HG03064 (cell line): Measurements from ENCODE around the gene CXCL10.
"Not testable (repeated sequence)": the region's sequence is repeated elsewhere in the genome, so short reads cannot be mapped to it uniquely, and the experiment has no call there.

Experiments used
- ATAC-seq: cut with Tn5 transposase; IDR thresholded peaks from one replicate; pipeline ENCODE4 v1.9.1; 2021; ENCODE audit warnings: low read depth; ENCODE audit not compliant: unreplicated experiment

The CXCL10 gene

DNA sequence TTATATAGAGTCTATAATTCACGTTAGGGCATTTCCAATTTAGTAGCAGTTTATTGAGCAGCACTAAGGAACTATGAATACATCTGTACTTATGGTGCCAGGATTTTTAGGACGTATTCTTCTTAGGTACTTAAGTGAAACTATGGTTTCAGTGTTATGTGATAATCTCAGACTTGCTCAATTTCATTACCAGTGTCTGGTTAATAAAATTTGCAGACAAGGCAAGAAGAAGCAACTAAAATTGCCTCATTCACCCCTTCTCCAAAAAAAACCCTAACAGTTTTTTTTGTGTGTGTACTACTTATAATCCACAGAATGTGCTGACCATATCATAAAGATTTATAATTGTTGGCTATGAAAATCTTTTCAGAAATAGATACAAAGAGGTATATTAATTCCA, 6.0 kb upstream of the CXCL10 start:
- ATAC-seq = no peak

DNA sequence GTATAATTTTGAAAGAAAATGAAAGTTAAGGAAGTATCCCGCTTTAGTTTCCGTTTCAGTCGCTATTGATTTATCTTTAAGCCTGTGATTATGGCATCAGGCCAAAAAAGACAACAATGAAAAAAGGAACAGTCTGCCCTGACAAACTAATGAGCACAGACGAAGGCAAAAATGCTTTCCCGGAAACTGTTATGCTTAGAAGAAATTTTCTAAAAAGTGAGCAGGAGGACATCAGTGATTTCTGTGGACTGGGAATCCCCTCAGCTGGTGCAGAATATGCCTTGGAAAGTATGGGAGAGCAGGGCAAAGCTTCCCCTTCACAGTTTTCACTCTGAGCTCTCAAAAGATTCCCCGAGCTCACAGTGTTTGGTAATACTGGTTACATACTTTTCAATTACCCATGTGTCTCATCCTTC, 5.1 kb upstream of the CXCL10 start:
- ATAC-seq = no peak

DNA sequence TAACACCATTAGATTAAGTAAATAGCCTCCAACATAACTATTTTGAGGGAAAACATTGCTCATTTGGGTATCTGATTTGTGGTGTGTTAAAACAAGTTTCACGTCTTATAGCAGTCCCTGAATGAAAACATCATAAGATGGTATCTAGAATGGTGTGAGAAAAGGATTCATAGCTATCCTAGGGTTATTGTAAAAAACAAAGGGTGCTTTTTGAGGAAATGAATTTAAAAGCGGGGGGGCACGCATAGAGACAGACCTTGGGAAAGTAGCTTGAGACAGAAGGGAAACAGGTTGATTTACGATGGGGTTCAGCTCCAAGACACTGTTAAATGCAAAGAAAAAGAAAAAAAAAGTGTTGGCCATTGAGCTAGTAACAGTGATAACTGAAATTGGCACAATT, 768 bp upstream of the CXCL10 start:
- ATAC-seq = no peak

DNA sequence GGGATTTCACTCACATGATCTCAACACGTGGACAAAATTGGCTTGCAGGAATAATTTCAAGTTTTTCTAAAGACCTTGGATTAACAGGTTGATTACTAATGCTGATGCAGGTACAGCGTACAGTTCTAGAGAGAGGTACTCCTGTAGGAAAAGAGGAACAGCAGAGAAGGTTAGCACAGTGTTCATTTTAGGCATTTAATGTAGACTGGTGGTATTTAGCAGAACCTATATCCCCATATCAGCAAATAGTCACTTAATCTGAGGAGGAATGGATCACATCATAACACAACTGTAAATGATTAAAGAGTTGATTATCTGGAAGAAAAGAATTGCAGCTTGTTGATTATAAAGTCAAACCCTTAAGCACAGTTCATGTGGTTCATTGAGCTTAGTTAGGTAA, 620 bp downstream of the CXCL10 start:
- ATAC-seq = no peak

DNA sequence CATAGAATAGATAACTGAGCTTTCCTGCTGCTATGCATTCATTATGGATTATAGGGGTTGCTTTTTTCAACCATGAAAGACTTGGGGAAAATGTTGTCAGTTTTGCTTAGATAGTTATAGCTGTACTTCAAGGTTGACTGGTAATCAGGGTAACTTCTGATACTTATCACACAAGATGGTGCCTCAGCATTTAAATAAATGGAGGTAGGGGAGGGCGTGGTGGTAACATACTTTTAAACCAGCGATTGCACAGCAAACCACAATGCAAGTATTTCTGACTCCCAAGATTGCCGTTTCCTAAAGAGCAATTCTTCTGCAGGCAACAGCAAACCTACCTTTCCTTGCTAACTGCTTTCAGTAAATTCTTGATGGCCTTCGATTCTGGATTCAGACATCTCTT, 1.3 kb downstream of the CXCL10 start:
- ATAC-seq = no peak

DNA sequence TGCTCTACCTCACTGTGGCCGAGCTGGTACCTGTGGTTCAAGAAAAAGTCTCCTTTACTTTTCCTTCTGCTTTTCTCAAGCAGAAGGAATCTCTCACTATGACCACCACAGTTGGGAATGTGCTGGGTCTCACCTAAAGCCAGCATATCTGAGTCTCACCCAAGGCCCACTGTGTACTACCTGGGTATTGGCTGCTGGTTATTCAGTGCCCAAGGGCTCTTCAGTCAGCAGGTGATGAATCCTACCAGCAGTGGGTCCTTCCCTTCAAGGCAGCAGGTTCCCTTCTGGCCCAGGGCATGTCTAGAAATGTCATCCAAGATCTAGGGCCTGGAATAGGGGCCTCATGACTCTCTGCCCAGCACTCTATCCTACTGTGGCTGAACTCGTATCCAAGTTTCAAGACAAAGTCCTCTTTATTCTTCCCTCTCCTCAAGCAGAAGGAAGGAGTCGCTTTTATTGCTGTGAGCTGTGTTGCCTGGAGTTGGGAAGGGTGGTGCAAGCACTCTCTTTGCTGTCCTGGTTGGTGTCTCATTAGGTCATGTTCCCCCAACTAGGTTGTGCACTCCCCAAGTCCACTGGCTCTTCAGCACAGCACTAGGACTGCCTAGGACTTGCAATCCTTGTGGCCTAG, 6.1 kb downstream of the CXCL10 start:
- no peak for ATAC-seq

DNA sequence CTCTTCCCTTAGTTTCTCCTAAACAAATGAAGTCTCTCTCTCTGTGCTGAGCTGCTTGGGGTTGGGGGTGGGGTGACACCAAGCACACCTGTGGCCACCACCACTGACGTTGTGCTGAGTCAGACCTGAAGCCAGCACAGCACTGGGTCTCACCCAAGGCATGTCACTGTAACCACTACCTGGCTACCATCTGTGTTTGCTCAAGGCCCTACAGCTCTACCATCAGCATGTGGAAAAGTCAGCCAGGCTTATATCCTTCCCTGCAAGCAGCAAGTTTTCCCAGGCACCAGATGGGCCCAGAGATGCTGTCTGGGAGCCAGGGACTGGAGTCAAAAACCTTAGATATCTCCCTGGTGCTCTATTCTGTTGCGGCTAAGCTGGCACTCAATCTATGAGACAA, 6.9 kb downstream of the CXCL10 start:
- ATAC-seq = no peak

DNA sequence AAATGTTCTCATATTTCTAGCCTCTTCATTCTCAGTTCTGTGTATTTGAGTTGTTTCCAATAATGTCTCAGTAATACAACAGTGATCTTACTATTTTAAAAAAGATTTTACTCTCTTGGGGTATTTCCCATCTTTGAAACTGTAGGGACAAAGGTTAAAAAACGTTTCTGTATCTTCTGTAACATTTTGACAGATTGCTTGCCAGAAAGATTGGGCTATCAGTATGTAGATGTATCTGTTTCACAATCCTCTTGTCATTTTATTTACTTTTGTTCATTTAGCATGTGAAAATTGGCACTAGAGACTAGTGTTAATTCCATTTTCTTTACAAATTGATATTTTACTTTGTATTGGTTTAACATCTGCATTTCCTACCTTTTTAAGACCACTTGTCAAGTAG, 9.8 kb downstream of the CXCL10 start:
- ATAC-seq = no peak

DNA sequence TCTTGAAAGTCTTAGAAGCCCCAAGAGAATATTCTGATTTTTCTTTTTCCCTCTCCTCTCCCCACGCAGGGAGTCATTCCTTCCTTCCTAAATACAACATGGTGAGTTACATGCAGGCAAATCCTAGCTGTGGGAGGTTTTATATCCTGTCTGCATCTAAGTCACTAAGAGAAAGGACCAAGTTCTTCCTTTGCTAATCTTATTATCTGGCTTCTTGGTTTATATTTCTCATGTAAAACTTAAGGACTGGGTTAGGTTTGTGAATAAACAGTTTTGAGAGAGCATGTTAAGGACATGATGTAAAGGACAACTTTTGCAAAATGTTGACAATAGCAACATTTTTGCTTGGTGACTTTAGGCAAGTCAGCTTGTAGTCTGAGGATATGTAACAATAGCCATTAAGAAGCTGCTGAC, 10.9 kb downstream of the CXCL10 start:
- ATAC-seq = no peak

DNA sequence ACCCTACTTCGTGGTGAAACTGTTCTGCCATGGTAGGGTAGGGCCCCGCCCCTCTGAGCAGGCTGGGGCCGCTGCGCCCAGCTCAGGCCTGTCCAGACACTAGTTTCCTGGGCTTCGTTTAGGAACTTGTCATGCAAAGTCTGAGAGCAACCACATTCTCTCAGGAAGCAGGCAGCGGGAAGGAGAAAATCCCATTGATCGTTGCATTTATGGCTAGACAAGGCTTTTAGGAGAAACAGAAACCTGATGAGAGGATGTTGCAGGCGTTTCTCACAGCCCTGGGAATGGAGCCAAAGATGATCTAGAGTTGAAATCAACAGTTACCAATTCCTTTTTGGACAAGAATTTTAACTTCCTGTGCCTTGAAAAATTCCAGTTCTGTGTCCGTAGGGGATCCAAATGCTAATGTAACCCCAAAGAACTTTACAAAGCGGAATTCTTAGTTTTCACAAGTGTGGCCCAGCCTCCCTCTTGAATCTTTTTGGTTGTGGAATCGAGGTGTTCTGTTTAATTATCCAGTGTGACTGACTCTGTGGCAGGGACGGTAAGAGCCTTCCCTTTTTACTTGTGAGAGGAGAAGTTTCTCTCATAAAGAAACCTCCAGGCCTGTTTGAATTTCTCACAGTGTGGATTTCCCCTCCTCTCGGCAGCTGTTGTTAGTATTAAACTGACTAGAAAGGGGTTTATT, 11.5 kb downstream of the CXCL10 start:
- ATAC-seq = peak; percentile 74

DNA sequence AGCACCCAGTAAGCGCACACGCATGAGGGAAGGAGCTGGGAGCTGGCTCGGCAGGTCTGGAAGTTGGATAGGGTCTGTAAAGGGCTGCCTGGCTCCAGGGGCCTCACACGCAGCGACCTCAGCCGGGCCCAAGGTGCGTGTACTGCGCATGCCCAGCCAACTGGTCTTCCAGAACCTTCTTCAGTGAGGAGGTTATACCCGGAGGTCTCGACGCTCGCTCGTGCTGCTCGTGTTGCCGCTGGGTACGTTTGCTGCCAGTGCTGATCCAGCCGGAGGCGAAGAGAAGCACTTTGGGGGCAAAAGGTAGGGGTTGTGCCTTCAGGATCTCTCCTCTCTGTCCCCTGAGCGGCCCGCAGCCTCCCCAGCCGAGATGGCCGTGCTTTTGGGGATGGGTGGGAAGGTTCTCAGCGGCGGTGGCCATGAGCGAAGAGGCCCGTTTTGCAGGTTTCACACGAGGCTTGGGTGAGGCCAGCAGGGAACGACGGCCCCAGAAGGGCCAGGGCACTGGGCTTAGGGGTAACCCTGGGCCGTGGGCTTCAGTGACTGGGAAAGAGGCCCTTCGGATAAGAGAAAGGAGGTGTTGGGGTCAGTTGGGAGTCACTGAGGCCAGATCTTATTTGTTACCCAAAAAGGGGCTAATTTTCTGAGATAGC, 12.2 kb downstream of the CXCL10 start:
- ATAC-seq = no peak

DNA sequence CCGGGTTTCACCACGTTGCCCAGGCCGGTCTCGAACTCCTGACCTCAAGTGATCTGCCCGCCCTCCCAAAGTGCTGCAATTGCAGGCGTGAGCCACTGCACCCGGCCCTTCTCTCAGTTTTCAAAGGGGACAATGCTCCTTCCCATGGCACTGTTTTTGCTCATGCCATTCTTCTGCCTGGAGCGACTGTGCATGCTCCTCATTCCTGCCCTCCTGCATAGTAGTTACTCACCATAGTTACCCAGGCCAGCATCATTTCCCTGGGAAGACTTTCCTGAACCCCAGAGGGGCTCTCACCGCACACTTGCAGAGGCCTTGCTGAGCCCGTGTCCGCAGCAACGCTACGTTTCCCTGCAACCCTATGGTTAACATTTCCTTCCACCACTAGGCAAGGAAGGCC, 12.7 kb downstream of the CXCL10 start:
- ATAC-seq = no peak

DNA sequence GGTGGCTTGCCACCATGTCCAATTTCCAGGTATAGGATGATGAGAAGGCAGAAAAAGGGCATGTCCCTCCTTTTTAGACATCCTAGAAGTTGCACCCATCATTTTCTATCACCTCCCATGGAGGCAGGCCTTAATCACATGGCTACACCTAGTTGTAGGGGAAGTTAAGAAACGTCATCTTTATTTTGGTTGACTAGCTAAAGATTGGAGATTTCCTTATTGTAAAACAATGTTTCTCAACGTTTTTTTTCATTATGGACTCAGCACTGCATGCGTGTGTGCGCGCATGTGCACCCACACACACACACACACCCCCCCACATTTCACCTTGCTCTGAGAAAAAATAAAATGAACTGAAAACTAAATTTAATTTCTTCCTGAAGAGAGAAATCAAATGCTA, 14.0 kb downstream of the CXCL10 start:
- no peak for ATAC-seq

DNA sequence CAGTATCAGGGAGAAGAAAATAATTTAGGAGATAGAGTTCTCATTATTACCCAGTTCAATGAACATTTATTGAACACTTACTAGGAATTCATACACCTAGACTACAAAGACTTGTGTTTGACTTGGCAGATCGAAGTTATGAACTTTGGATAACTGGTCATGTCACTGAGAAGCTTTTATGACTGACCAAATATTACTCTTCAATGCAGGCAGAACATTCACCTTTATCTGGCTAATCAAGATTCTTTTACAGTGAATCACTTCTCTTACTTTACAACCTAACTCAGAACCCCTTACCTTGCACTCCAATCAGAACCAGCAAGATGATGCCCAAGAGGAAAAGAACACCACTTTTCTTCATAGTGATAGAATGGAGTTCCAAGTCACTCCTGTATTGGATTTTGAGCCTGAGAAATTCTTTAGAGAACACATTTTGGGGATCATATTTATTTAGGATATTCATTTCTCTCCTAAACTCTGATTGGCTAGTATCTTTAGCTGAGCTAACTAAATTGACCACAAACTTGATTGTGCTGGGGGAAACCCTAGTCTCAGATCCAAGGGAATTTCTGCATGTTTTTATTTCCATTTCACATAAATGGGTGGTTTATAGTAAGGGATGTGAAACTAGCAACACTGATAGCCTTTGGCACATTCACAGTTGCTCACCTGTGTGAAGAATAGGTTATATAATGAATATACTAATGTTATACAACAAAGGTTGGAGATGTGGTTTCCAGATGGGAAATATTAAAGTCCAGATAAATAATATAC, 16.0 kb downstream of the CXCL10 start, which contains the start of gene CXCL9:
TSS of gene CXCL9 (minus strand) at position 421 of the 774 bp plus-strand sequence. CDS start at position 361, 60 bp downstream.
- ATAC-seq = no peak

DNA sequence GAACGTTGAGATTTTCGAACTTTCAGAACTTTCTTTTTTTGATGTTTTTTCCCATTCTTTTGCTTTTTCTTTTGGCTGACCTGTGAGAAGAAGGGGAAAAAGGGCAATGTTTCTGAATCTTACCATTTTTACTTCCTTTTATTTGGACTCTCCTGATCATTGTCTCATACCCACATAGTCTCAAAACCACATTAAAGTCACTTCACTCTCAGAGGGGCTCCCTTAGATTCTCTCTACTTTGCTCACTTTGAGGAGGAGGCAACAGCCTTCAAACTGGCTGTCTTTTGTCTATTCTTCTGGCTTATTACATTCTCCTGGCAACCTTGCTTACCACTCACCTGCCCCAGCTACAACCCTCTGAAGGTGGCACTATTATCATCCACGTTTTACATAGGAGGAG, 19.7 kb downstream of the CXCL10 start:
- no peak for ATAC-seq

DNA sequence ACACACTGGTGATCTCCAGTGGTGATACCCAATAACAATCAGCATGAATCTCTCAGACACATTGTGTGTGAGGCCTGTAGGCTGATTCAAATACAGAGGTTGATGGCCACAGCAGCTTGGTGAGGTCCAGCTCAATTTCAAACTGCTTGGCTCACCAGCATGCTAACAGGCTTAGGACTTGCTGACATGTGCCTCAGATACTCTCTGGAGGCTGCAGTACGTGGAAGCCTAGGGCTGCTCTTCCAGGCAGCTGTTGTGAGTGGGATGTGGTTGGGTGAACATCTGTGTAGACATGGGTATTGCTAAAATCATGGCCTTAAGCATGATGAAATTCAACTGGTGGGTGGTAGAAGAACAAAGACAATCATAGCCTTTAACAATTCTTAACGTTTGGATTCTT, 20.3 kb downstream of the CXCL10 start:
- no peak for ATAC-seq

DNA sequence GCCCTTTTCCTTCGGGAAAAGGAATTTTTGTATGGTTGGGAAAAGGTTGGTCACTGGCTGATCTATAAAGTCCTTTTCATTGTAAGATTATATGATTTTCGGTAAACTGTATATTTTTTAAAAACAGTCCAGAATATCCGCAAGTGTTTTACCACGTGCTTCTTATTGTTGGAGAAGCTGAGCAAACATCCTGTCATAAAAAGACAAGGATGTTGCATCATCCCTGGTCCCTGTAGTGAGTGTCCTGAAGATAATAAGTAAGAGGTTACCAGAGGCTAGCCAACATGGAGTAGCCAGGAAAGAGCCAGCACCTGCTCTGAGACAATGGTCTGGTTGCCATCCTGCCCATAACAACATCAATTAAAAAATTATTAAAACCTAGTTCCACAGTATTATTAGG, 21.1 kb downstream of the CXCL10 start:
- no peak for ATAC-seq

DNA sequence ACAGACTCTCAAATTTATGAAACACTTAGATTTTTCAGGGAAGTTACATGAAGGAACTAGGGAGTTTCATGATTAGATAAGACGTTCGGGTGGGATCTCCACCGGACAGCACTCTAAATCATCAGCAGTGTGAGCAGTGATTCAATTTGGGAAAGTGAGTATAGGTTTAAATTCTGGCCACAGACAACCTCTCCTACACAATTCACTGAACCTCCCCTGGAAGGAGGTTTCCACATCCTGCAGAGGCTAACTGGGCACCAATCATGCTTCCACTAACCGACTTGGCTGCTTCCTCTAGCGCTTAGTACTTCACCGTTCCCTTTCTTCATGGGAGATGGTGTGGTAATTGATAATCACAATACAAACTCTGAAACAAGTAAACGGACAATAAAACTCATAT, 21.6 kb downstream of the CXCL10 start:
- ATAC-seq = no peak

DNA sequence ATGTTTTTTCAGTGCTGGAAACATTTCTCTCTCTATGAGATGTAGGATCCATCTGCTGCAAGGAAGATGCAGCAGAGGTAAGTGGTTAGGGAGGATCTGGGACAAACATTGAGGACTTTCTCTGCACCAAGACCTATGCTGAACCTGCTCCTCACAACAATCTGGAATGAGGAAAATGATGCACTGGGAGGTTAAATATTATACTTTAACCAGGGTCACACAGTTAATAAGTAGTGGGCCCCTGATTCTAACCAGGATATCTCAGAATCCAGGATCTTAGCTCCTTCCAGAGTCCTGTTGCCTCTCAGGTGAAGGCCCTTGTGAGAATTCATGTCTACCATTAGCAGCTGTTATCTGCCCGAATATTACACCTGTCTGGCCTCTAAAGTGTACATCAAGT, 23.0 kb downstream of the CXCL10 start:
- ATAC-seq = no peak

DNA sequence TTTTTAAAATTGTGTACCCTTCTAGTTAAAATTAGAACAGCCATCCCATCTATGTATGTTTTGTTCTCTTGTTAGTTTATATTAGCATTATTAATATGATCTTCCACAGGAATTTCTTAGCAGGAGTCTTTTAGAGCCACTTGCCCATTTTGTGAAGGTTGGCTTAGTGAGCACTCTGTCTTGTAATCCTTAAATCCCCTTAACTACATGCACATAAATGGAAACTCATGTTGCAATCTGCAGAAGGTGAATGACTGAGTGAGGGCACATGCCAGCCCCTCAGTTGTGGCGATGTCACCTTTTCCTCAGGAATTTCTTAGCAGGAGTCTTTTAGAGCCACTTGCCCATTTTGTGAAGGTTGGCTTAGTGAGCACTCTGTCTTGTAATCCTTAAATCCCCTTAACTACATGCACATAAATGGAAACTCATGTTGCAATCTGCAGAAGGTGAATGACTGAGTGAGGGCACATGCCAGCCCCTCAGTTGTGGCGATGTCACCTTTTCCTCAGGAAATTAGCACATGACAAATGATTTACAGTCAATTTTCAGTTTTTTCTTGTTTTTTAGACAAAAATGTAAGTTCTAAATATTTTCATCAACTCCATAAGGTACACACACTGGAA, 24.7 kb downstream of the CXCL10 start:
- not testable (repeated sequence) for ATAC-seq

DNA sequence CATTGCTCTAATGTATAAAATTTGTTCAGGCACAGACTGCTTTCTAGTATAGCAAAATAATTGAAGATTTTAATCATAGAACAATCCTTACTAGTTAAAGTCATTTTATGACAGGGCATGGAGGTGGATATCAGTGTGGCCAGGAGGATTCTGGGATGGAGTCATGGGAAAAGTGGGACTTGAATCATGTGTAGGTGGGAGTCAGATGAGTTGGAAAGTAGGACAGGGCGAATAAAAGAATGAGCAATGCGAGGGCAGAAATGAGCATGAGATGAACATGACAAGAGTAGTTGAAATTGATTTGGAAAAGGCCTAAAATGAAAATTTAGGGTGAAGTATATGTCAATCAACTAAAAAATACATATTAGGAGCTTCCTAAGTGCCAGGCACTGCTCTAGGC, 25.4 kb downstream of the CXCL10 start:
- ATAC-seq = no peak
